Thoracic aorta (tissue), 2 donors: ENCODE measurements around the gene SLC4A2. TPM values are rescaled to one million over a fixed set of nuclear protein-coding genes. Genes with fewer than 3 reads are reported as not detected.
"Not testable (repeated sequence)": the region's sequence is repeated elsewhere in the genome, so short reads cannot be mapped to it uniquely, and the experiment has no call there.

Experiments
- ATAC-seq: fragments of 150-250 bp; one replicate; pipeline ENCODE4 v1.8.0; 2017; ENCODE audit warnings: low read depth; ENCODE audit not compliant: insufficient number of reproducible peaks, low FRiP score
- DNase-seq: peaks from one replicate; pipeline ENCODE4 v3.0.0-alpha.2; 2020; ENCODE audit warnings: low spot score
- H3K27ac ChIP-seq, 2 donors: fragments of 200-600 bp; sonication (generic); 1 replicate in 1 of 2; 2 replicates in 1 of 2; pipeline ENCODE4 v1.5.1; 2016; ENCODE audit warnings: mild to moderate bottlenecking in 2 of 2, moderate library complexity in 2 of 2
- H3K27me3 ChIP-seq: fragments of 200-600 bp; sonication (generic); replicated peaks from 2 replicates; pipeline ENCODE4 v1.6.0; 2016; ENCODE audit warnings: mild to moderate bottlenecking; ENCODE audit not compliant: insufficient read depth
- H3K36me3 ChIP-seq: fragments of 200-600 bp; sonication (generic); one replicate; pipeline ENCODE4 v1.5.1; 2016
- H3K4me1 ChIP-seq, 2 donors: fragments of 200-600 bp; sonication (generic); 1 replicate in 1 of 2; 2 replicates in 1 of 2; pipeline versions ENCODE4 v1.5.1 to v1.6.0; 2016; ENCODE audit warnings: low read depth in 2 of 2, mild to moderate bottlenecking in 1 of 2; ENCODE audit not compliant: control insufficient read depth in 1 of 2
- H3K4me3 ChIP-seq: fragments of 200-600 bp; sonication (generic); 2 replicates; pipeline ENCODE4 v1.5.1; 2016; ENCODE audit warnings: mild to moderate bottlenecking
- H3K9me3 ChIP-seq: fragments of 200-600 bp; sonication (generic); 2 replicates; pipeline ENCODE4 v1.5.1; 2016
- total RNA-seq, 2 donors: library from RNA; depleted of rRNA; stranded (reverse); fragments of >200 nt; gene quantifications; one replicate each; pipeline versions ENCODE4 v1.1.0 to v1.2.3, GENCODE V29; 2016
- TF ChIP-seq, protein P1 (sequence below): fragments of 200-600 bp; sonication (generic); IDR thresholded peaks from one replicate; pipeline ENCODE4 v1.5.1; 2019; ENCODE audit warnings: antibody characterized with exemption

The SLC4A2 gene
- total RNA-seq, 2 donors from 2014 or later: 89.1 to 119 TPM

DNA sequence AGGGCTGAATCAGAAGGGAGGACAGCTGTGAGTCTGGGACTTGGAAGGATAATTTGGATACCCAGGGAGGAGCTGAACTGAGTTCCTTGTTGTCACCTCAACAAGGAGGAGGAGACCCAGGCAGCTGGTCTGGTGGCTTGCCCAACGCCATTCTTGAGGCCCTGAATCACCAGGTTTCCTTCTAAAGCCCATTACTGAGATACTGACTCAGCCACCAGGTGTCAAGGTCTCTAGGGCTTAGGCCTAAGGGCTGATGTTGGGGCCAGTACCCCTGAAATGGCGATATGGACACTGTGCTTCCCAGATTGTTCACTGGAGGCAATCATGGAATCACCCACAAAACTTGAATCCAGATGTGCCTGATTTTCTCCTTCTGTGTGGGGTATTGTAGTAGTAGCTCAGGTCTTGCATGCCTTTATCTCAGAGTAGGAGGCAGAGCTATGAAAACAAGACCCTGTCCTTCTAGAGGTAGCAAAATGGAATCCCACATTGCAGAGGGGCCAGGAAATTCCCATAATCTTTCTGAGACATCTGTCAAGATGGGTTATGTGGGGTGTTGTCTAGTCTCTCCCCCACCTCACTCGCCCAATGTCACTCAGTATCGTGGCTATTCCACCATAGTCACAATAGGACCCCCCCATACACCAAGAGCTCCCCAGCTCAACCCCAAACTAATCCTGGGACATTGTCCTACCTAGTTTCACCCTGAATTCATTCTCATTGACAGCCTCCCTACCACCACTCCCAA, 33.3 kb upstream of the SLC4A2 start:
- DNase-seq (no peak), ATAC-seq (no peak)
- Histone ChIP-seq H3K27me3 (no peaks in the 10 kb centered on the region), H3K27ac (no peak overlapping the region), H3K4me1 (peaks cover 7 to 9% of the 10 kb centered on the region in 2 donors), H3K4me3 (no peak overlapping the region), H3K9me3 (no peaks in the 10 kb centered on the region), H3K36me3 (no peaks in the 10 kb centered on the region)
- TF ChIP-seq, protein P1, sequence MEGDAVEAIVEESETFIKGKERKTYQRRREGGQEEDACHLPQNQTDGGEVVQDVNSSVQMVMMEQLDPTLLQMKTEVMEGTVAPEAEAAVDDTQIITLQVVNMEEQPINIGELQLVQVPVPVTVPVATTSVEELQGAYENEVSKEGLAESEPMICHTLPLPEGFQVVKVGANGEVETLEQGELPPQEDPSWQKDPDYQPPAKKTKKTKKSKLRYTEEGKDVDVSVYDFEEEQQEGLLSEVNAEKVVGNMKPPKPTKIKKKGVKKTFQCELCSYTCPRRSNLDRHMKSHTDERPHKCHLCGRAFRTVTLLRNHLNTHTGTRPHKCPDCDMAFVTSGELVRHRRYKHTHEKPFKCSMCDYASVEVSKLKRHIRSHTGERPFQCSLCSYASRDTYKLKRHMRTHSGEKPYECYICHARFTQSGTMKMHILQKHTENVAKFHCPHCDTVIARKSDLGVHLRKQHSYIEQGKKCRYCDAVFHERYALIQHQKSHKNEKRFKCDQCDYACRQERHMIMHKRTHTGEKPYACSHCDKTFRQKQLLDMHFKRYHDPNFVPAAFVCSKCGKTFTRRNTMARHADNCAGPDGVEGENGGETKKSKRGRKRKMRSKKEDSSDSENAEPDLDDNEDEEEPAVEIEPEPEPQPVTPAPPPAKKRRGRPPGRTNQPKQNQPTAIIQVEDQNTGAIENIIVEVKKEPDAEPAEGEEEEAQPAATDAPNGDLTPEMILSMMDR: no peak

DNA sequence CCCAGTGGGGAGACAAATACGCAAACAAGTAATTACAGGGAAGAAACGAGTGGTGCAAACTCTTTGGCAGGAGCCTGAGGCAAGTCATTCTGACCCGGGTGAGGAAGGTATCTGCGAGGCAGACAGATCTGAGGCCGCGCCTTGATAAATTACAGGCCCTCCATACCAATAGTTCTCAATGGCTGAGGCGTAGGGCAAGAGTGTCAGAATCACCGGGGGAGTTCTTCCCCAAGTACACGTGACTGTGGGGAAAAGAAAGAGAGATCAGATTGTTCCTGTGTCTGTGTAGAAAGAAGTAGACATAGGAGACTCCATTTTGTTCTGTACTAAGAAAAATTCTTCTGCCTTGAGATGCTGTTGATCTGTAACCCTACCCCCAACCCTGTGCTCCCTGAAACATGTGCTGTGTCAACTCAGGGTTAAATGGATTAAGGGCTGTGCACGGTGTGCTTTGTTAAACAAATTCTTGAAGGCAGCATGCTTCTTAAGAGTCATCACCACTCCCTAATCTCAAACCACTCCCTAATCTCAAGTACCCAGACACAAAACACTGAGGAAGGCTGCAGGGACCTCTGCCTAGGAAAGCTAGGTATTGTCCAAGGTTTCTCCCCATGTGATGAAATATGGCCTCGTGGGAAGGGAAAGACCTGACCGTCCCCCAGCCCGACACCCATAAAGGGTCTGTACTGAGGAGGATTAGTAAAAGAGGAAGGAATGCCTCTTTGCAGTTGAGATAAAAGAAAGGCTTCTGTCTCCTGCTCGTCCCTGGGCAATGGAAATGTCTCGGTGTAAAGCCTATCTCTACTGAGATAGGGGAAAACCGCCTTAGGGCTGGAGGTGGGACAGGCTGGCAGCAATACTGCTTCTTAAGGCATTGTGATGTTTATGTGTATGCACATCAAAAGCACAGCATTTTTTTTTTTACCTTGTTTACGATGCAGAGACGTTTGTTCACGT, 32.3 kb upstream of the SLC4A2 start:
- H3K4me3 ChIP-seq: peak overlapping the region; percentile 89
- H3K27me3 ChIP-seq, H3K9me3 ChIP-seq, DNase-seq, H3K36me3 ChIP-seq, ATAC-seq, H3K4me1 ChIP-seq, H3K27ac ChIP-seq: not testable (repeated sequence)

GRCh38 chr7:151027728-151028130, 31.7 kb upstream of the SLC4A2 start:
- H3K27me3 ChIP-seq, H3K36me3 ChIP-seq: not testable (repeated sequence)
- peak overlapping the region in 1 of 2 donors; percentile 20 for H3K27ac ChIP-seq

DNA sequence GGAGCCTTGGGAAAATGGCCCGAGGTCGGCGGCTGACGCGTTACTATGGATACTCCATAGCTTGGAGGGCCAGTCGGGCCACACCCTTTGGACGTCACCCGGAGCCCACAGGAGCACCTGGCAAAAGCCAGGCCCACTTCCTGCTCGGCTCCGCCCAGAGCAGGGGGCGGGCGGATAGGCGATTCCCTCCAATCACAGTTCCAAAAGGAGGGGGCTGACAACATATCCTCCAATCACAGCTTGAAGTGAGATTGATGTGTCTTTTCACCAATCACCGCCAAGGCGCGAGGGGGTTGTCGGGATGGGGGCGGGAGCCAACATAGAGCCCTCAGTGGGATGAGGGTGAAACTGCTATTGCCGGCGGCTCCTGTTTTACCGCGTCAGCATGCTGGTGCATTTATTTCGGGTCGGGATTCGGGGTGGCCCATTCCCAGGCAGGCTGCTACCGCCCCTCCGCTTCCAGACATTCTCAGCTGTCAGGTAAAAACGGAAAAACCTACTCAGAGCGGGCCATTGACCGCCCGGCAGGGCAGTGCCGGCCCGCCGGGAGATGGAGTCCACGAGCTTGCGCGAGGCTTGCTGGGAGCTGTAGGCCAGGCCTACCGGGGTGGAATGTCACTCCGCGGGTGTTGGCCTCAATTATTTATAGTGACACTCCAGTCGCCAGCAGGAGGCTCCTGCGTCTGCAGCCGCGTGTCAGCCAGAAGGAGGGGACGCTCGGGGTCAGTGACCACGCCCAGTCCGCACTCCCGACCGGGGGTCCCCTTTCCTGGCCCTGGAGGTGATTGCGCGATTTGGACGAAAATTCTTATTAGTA, 31.1 kb upstream of the SLC4A2 start, which contains the start of gene ABCB8:
TSS of gene ABCB8 (plus strand) at position 320 of the 817 bp plus-strand sequence. CDS start at position 386, 66 bp downstream.
- H3K27ac ChIP-seq: peak within 1 kb of the TSS; percentile 51 to 71
- no peaks in the 10 kb centered on the region for H3K27me3 ChIP-seq
- H3K4me3 ChIP-seq: peak within 1 kb of the TSS; percentile 89
- ATAC-seq (peak; percentile 100), DNase-seq (peak; percentile 98)
- peaks cover 7 to 9% of the 10 kb centered on the region in 2 donors for H3K4me1 ChIP-seq
- H3K9me3 ChIP-seq: no peaks in the 10 kb centered on the region
- no peaks in the 10 kb centered on the region for H3K36me3 ChIP-seq
- TF ChIP-seq, protein P1: peak; percentile 53

More at GRCh38 chr7:151027728-151028130, 31.7 kb upstream of the SLC4A2 start:
- not testable (repeated sequence) for H3K4me1 ChIP-seq, DNase-seq, H3K9me3 ChIP-seq
- peak; percentile 7 for ATAC-seq
- peak overlapping the region; percentile 89 for H3K4me3 ChIP-seq

- Histone ChIP-seq H3K27me3 (no peaks in the 10 kb centered on the region), H3K36me3 (no peaks in the 10 kb centered on the region), H3K4me1 (peaks cover 7 to 9% of the 10 kb centered on the region in 2 donors), H3K4me3 (peak overlapping the region; percentile 89), H3K27ac (peak overlapping the region; percentile 51 to 71), H3K9me3 (no peaks in the 10 kb centered on the region)
- no peak for ATAC-seq
- TF ChIP-seq, protein P1: peak; percentile 4
- DNase-seq: no peak
Observed at GRCh38 chr7:151028948-151029501, 30.4 kb upstream of the SLC4A2 start.
